DOHH2 (cell line): ENCODE measurements around the gene ZNF622.
"Not testable (repeated sequence)": the region's sequence is repeated elsewhere in the genome, so short reads cannot be mapped to it uniquely, and the experiment has no call there.

ENCODE experiments used
- EZH2phosphoT487 ChIP-seq: fragments of 200-600 bp; sonication (generic); IDR thresholded peaks from 2 replicates; pipeline ENCODE4 v1.6.1; 2017; ENCODE audit warnings: borderline replicate concordance, mild to moderate bottlenecking, antibody characterized with exemption, low read length, moderate library complexity, mixed read lengths
- TF ChIP-seq, protein P1 (sequence below): fragments of 200-600 bp; sonication (generic); IDR thresholded peaks from one replicate; pipeline ENCODE4 v1.5.1; 2014; ENCODE audit warnings: antibody characterized with exemption, mild to moderate bottlenecking, low read depth, low read length; ENCODE audit not compliant: poor library complexity, severe bottlenecking

DNA sequence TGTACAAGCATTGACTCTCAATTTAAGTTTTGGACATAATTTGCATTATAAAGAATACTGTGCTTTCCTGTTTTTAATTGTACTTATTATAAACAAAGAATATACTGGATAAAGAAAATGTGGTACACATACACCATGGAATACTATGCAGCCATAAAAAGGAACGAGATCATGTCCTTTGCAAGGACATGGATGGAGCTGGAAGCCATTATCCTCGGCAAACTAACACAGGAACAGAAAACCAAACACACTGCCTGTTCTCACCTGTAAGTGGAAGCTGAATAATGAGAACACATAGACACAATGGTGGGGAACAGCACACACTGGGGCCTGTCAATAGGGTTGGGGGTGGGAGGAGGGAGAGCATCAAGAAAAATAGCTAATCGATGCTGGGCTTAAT is 10.8 kb upstream of the ZNF622 start:
- TF ChIP-seq, protein P1, sequence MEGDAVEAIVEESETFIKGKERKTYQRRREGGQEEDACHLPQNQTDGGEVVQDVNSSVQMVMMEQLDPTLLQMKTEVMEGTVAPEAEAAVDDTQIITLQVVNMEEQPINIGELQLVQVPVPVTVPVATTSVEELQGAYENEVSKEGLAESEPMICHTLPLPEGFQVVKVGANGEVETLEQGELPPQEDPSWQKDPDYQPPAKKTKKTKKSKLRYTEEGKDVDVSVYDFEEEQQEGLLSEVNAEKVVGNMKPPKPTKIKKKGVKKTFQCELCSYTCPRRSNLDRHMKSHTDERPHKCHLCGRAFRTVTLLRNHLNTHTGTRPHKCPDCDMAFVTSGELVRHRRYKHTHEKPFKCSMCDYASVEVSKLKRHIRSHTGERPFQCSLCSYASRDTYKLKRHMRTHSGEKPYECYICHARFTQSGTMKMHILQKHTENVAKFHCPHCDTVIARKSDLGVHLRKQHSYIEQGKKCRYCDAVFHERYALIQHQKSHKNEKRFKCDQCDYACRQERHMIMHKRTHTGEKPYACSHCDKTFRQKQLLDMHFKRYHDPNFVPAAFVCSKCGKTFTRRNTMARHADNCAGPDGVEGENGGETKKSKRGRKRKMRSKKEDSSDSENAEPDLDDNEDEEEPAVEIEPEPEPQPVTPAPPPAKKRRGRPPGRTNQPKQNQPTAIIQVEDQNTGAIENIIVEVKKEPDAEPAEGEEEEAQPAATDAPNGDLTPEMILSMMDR, result not testable (repeated sequence)
- not testable (repeated sequence) for TF ChIP-seq EZH2phosphoT487
